RWPE1 (cell line): Measurements from ENCODE around the gene HGFAC.
"Not testable (repeated sequence)": the region's sequence is repeated elsewhere in the genome, so short reads cannot be mapped to it uniquely, and the experiment has no call there.

ENCODE experiments used
- CTCF ChIA-PET: fragments of 350-600 bp; sonication (Branson Sonifier 250); formaldehyde crosslinking; extraction: SDS; loops from one replicate; lab custom pipeline; 2021; lab: Yijun Ruan, JAX
- POLR2A ChIA-PET: fragments of 400-600 bp; formaldehyde crosslinking; extraction: SDS; loops from one replicate; lab custom pipeline; 2020; ENCODE audit warnings: antibody characterized with exemption; ENCODE audit not compliant: low non-redundant PET; lab: Yijun Ruan, JAX
- DNase-seq: peaks from one replicate; pipeline ENCODE4 v3.0.0; 2012; ENCODE audit warnings: low spot score
- H3K27ac ChIP-seq: fragments of 450-650 bp; 2 replicates; pipeline ENCODE4 v1.5.1; 2017
- CTCF ChIP-seq: fragments of 450-650 bp; conservative IDR thresholded peaks from 2 replicates; pipeline ENCODE4 v1.5.1; 2017; ENCODE audit warnings: low read depth, mild to moderate bottlenecking

HGFAC gene

GRCh38 chr4:3449574-3450534 is 8.1 kb downstream of the HGFAC start:
- ChIA-PET POLR2A (no interaction called here), CTCF (interaction anchor here (1.1 kb wide), 1 partner anchor 32 kb away, joined by 5 read pairs; no protein-coding TSS in a partner anchor)
- H3K27ac ChIP-seq: no peak overlapping the region
- no peak for TF ChIP-seq CTCF
- no peak for DNase-seq

- H3K27ac ChIP-seq: no peak overlapping the region
- TF ChIP-seq CTCF: no peak
- DNase-seq: no peak
- POLR2A ChIA-PET: no interaction called here
- CTCF ChIA-PET: interaction anchor here (1.1 kb wide), 1 partner anchor 33 kb away, joined by 5 read pairs; no protein-coding TSS in a partner anchor
Measured at GRCh38 chr4:3450643-3451042, 8.9 kb downstream of the HGFAC start.

DNA sequence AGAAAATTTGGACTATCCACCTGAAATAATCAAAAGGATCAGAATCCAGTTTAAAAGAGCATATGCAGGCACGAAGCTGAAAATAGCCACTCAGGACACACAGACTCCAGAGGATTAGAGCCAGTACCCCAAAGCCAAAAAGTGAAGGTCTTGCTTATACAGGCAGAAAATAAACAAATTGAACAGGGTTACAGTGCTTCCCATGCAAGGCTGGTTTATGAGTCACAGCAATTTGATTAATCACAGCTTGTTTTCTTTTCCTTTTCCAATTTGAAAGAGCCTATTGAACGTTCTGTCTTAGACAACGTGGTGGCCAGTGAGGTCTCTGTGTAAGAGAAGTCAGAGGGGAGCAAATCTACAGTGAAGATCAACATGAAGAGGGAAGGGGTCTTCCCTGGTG is 10.2 kb downstream of the HGFAC start:
- CTCF ChIA-PET: interaction anchor here (0.6 to 1.1 kb wide), 3 partner anchors 21 to 106 kb away, joined by 4 to 7 read pairs (median 6); no protein-coding TSS in a partner anchor
- DNase-seq: no peak
- TF ChIP-seq CTCF: no peak
- POLR2A ChIA-PET: no interaction called here
- no peak overlapping the region for H3K27ac ChIP-seq

DNA sequence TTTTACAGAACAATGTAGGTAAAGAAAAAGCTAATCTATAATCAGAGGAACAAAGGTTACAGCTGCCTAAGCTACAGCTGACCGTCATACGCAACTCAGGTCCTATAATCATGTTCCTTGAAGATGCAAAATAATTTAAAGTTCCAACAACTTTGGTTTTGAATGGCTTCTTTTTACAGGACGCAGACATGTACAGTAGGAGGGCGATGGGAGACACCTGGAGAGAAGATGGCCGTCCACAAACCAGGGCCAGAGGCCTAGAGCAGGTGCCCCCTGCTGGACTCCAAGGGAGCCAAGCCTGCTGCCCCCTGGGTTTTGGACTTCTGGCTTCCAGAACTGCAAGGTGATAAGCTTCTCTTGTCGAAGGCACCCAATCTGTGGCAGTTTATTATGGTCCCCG is 10.6 kb downstream of the HGFAC start:
- POLR2A ChIA-PET: no interaction called here
- no peak overlapping the region for H3K27ac ChIP-seq
- CTCF ChIA-PET: interaction anchor here (0.6 to 1.1 kb wide), 2 partner anchors 92 to 106 kb away, joined by 4 to 6 read pairs; no protein-coding TSS in a partner anchor
- no peak for DNase-seq
- no peak for TF ChIP-seq CTCF

GRCh38 chr4:3455596-3455995 is 13.8 kb downstream of the HGFAC start:
- POLR2A ChIA-PET, DNase-seq, CTCF ChIA-PET, H3K27ac ChIP-seq: not testable (repeated sequence)

DNA sequence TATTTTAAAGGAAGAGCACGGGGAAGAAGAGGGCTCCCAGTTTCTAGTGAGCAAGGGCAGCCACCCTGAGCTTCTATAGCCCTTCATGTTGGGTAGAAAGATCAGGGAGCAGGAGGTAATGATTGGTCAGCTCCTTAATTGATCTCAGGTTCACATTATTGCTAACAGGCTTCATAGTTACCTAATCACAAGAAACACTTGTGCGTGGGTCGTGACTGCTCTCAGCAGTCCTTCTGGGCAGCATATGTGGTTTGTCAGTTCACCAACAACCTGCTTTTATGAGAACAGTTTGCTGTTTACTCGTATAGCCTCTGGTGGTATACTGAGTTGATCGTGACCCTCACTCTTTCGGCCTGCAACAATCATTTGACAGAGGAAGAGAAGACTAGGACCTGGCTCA is 16.6 kb downstream of the HGFAC start:
- H3K27ac ChIP-seq: no peak overlapping the region
- TF ChIP-seq CTCF: no peak
- DNase-seq: no peak
- CTCF ChIA-PET: no interaction called here
- POLR2A ChIA-PET: no interaction called here

DNA sequence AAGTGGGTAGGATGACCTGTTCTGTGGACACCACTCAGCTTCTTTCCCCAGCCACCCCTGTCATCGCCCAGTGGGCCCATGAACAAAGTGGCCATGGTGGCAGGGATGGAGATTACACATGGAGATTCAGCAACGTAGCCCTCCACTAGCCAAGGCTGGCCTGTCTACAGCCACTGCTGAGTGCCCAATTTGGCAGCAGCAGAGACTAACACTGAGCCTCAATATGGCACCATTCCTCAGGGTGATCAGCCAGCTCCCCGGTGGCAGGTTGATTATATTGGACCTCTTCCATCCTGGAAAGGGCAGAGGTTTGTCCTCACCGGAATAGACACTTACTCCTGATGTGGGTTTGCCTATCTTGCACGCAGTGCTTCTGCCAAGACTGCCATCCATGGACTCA is 17.4 kb downstream of the HGFAC start:
- H3K27ac ChIP-seq, CTCF ChIA-PET, POLR2A ChIA-PET, DNase-seq: not testable (repeated sequence)
